Fibroblast of the aortic adventitia (primary cell): ENCODE measurements around the gene TSHZ2. TPM values are rescaled to one million over a fixed set of nuclear protein-coding genes. Genes with fewer than 3 reads are reported as not detected.

Experiments used
- DNase-seq: peaks from one replicate; pipeline ENCODE4 v3.0.0-alpha.2; 2010; ENCODE audit warnings: low read depth
- H3K4me3 ChIP-seq: 2 replicates; pipeline ENCODE4 v1.5.1; 2011; ENCODE audit warnings: low read depth, mild to moderate bottlenecking, control low read depth, low read length, moderate library complexity
- total RNA-seq: library from RNA; depleted of rRNA; stranded (reverse); fragments of >200 nt; gene quantifications from 2 replicates; pipeline ENCODE4 v1.2.3, GENCODE V29; 2012; ENCODE audit warnings: low replicate concordance
- TF ChIP-seq, protein P1 (sequence below): IDR thresholded peaks from 2 replicates; pipeline ENCODE4 v1.5.1; 2011; ENCODE audit warnings: mild to moderate bottlenecking, low read length, control low read depth, inconsistent platforms; ENCODE audit not compliant: insufficient read depth

Gene TSHZ2
- total RNA-seq, 1 donor: 6.9 TPM

- DNase-seq: no peak
- TF ChIP-seq, protein P1, sequence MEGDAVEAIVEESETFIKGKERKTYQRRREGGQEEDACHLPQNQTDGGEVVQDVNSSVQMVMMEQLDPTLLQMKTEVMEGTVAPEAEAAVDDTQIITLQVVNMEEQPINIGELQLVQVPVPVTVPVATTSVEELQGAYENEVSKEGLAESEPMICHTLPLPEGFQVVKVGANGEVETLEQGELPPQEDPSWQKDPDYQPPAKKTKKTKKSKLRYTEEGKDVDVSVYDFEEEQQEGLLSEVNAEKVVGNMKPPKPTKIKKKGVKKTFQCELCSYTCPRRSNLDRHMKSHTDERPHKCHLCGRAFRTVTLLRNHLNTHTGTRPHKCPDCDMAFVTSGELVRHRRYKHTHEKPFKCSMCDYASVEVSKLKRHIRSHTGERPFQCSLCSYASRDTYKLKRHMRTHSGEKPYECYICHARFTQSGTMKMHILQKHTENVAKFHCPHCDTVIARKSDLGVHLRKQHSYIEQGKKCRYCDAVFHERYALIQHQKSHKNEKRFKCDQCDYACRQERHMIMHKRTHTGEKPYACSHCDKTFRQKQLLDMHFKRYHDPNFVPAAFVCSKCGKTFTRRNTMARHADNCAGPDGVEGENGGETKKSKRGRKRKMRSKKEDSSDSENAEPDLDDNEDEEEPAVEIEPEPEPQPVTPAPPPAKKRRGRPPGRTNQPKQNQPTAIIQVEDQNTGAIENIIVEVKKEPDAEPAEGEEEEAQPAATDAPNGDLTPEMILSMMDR: no peak
- no peak overlapping the region for H3K4me3 ChIP-seq
These were observed 538.1 kb downstream of the TSHZ2 start for GRCh38 chr20:53510262-53510661.

- TF ChIP-seq, protein P1: no peak
- DNase-seq: no peak
These were observed 538.5 kb downstream of the TSHZ2 start for GRCh38 chr20:53510704-53511103.

GRCh38 chr20:53512076-53512475 is 539.9 kb downstream of the TSHZ2 start:
- H3K4me3 ChIP-seq: no peak overlapping the region
- TF ChIP-seq, protein P1: no peak
- no peak for DNase-seq

More at GRCh38 chr20:53510704-53511103, 538.5 kb downstream of the TSHZ2 start:
- H3K4me3 ChIP-seq: no peak overlapping the region

DNA sequence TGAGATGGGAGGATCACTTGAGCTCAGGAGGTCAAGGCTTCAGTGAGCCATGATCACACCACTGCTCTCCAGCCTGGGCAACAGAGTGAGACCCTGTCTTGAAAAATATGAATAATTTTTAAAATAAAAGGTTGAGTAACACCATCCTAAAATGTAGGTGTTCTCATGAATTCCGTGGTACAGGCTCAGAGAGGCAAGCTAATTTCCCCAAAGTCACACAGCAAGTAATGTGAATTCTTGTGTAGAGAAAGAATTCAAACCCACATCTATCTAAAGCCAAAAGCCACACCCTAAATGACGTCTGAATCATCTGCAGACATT is 541.0 kb downstream of the TSHZ2 start:
- no peak for DNase-seq
- TF ChIP-seq, protein P1: no peak

DNA sequence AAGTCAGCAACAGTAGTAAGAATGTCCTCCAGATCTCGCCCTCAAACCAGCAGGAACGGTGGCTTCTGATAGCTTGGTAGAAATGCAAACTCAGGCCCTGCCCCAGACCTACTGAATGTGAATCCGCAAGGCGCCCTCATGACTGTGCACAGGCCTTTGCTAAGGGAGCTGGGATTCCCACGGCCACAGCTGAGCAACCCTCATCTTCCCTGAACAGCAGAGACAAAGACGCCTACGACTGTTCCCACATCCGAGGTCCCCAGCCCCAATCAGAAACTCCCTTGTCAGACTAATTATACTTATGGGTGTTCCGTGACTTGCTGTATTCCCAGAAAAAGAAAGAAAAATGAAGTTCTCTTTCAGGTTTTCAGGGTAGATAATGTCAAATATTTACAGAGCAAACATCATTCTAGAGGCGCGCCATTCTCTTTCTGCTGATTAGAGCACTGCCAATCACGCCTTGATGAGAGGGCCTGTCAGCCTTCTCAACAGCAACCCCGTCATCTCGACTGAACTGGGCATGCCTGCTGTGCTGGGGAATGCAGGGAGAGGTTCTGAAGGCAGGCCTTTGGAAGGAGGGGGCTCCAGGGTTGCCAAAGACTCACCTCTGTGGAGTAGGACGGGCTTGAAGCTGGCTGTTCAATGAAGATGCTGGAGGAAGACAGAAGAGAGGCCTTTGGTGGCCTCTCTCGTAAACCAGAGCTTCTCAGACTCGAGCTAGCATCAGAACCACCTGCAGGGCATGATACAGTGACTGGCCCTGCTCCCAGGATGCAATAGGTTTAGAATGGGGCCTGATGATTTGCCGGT is 541.5 kb downstream of the TSHZ2 start:
- TF ChIP-seq, protein P1: no peak
- DNase-seq: no peak
- H3K4me3 ChIP-seq: no peak overlapping the region

More for the DNA sequence above, 541.0 kb downstream of the TSHZ2 start:
- H3K4me3 ChIP-seq: no peak overlapping the region

GRCh38 chr20:53515749-53516148 is 543.6 kb downstream of the TSHZ2 start:
- no peak for DNase-seq

More at GRCh38 chr20:53515749-53516148, 543.6 kb downstream of the TSHZ2 start:
- H3K4me3 ChIP-seq: no peak overlapping the region
- TF ChIP-seq, protein P1: no peak
